ENCODE results near the gene ZSCAN9. TPM values are rescaled to one million over a fixed set of nuclear protein-coding genes. Genes with fewer than 3 reads are reported as not detected.

ZSCAN9 gene
- total RNA-seq, 4 donors from 2014 or later: 3.7 to 6.5 (median 4.3) TPM

- H3K27me3 ChIP-seq: peaks cover 0 to 2% (median 0%) of the 10 kb centered on the region in 3 donors
- H3K36me3 ChIP-seq: peaks cover under 1 to 42% of the 10 kb centered on the region in 2 donors
- H3K27ac ChIP-seq: no peak overlapping the region
- in situ Hi-C loops (cut with MboI; ENCODE audit: low sequenced_read_pairs in 4 of 4): no loop called here
- intact Hi-C loops (cut with DNase I; ENCODE audit: low total_unique reads): no loop called here
- DNase-seq (no peak), ATAC-seq (no peak)
- peaks cover 9 to 15% of the 10 kb centered on the region in 2 donors for H3K4me1 ChIP-seq
- TF ChIP-seq POLR2A (IDR thresholded peaks at IDR 0.05): no peak
- TF ChIP-seq CTCF (IDR thresholded peaks at IDR 0.05 in 4 of 5, conservative IDR thresholded peaks at IDR 0.05 in 1 of 5): no peak
- no peaks in the 10 kb centered on the region for H3K9me3 ChIP-seq
- H3K4me3 ChIP-seq: no peak overlapping the region
Measured at GRCh38 chr6:28248916-28249315, 23.8 kb downstream of the ZSCAN9 start.

- ATAC-seq (no peak), DNase-seq (no peak)
- TF ChIP-seq POLR2A (IDR thresholded peaks at IDR 0.05) (no peak), CTCF (IDR thresholded peaks at IDR 0.05 in 4 of 5, conservative IDR thresholded peaks at IDR 0.05 in 1 of 5) (no peak)
- no peak overlapping the region for H3K27ac ChIP-seq
- H3K9me3 ChIP-seq: no peaks in the 10 kb centered on the region
- H3K27me3 ChIP-seq: peaks cover 0 to 3% (median 0%) of the 10 kb centered on the region in 3 donors
- peaks cover 9 to 15% of the 10 kb centered on the region in 2 donors for H3K4me1 ChIP-seq
- intact Hi-C loops (cut with DNase I; ENCODE audit: low total_unique reads) (loop anchor here (5.0 kb wide), 1 partner anchor 87 kb away; the partner anchor contains the start of gene ZSCAN31), in situ Hi-C loops (cut with MboI; ENCODE audit: low sequenced_read_pairs in 4 of 4) (loop anchor here in 1 of 4 donors (25.0 kb wide), 1 partner anchor 113 kb away; the partner anchor contains the start of gene ZKSCAN8)
- peaks cover 0 to 25% of the 10 kb centered on the region in 2 donors for H3K36me3 ChIP-seq
- H3K4me3 ChIP-seq: peak overlapping the region; percentile 72 to 94 (median 90)
Measured at GRCh38 chr6:28250747-28251146, 25.7 kb downstream of the ZSCAN9 start.

GRCh38 chr6:28251661-28252008, 26.6 kb downstream of the ZSCAN9 start:
- in situ Hi-C loops (cut with MboI; ENCODE audit: low sequenced_read_pairs in 4 of 4) (loop anchor here in 1 of 4 donors (25.0 kb wide), 1 partner anchor 114 kb away; the partner anchor contains the start of gene ZKSCAN8), intact Hi-C loops (cut with DNase I; ENCODE audit: low total_unique reads) (loop anchor here (1.0 to 5.0 kb wide), 5 partner anchors 27 to 191 kb away; partner anchors contain the start of genes ZKSCAN8, ZSCAN23, ZSCAN31 and ZSCAN9)
- peaks cover 0 to 16% of the 10 kb centered on the region in 2 donors for H3K36me3 ChIP-seq
- TF ChIP-seq CTCF (IDR thresholded peaks at IDR 0.05 in 4 of 5, conservative IDR thresholded peaks at IDR 0.05 in 1 of 5) (no peak), POLR2A (IDR thresholded peaks at IDR 0.05) (no peak)
- ATAC-seq (peak; percentile 28 to 36), DNase-seq (no peak)
- peak overlapping the region; percentile 72 to 94 (median 90) for H3K4me3 ChIP-seq
- peaks cover 0 to 3% (median 0%) of the 10 kb centered on the region in 3 donors for H3K27me3 ChIP-seq
- H3K4me1 ChIP-seq: peaks cover 9 to 15% of the 10 kb centered on the region in 2 donors
- H3K27ac ChIP-seq: peak overlapping the region; percentile 44 to 53 (median 49)
- H3K9me3 ChIP-seq: no peaks in the 10 kb centered on the region

GRCh38 chr6:28252009-28252975, 27.2 kb downstream of the ZSCAN9 start, which contains the start of gene ZKSCAN4:
Gene ZKSCAN4 (minus strand): TSS chr6:28252269. CDS start chr6:28251980, 289 bp downstream.
- H3K27me3 ChIP-seq: peaks cover 0 to 3% (median 0%) of the 10 kb centered on the region in 3 donors
- peak within 1 kb of the TSS; percentile 44 to 53 (median 49) for H3K27ac ChIP-seq
- DNase-seq (peak; percentile 57 to 67), ATAC-seq (peak; percentile 99 to 100)
- no peaks in the 10 kb centered on the region for H3K9me3 ChIP-seq
- in situ Hi-C loops (cut with MboI; ENCODE audit: low sequenced_read_pairs in 4 of 4): loop anchor here in 1 of 4 donors (25.0 kb wide), 1 partner anchor 115 kb away; the partner anchor contains the start of gene ZKSCAN8
- peak within 1 kb of the TSS; percentile 72 to 94 (median 90) for H3K4me3 ChIP-seq
- intact Hi-C loops (cut with DNase I; ENCODE audit: low total_unique reads): loop anchor here (1.0 to 5.0 kb wide), 5 partner anchors 27 to 191 kb away; partner anchors contain the start of genes ZKSCAN8, ZSCAN23, ZSCAN31 and ZSCAN9
- H3K36me3 ChIP-seq: peaks cover 0 to 10% of the 10 kb centered on the region in 2 donors
- H3K4me1 ChIP-seq: peaks cover 9 to 15% of the 10 kb centered on the region in 2 donors
- TF ChIP-seq CTCF (IDR thresholded peaks at IDR 0.05 in 4 of 5, conservative IDR thresholded peaks at IDR 0.05 in 1 of 5) (no peak), POLR2A (IDR thresholded peaks at IDR 0.05) (no peak)

Measured in gastrocnemius medialis (tissue), 4 donors.